ENCODE results near the gene SPATA46.

- TF ChIP-seq POLR2A (IDR thresholded peaks at IDR 0.05): no peak
- TF ChIP-seq CTCF (IDR thresholded peaks at IDR 0.05): no peak
Measured at GRCh38 chr1:162400790-162401355, 24.2 kb upstream of the SPATA46 start.

Measured in breast epithelium (tissue), 3 donors.